ENCODE results near the gene ATP11A. TPM values are rescaled to one million over a fixed set of nuclear protein-coding genes. Genes with fewer than 3 reads are reported as not detected.

ATP11A gene
- total and polyA plus RNA-seq, 2 experiments from 2014 or later: 12.3 to 52.6 TPM

DNA sequence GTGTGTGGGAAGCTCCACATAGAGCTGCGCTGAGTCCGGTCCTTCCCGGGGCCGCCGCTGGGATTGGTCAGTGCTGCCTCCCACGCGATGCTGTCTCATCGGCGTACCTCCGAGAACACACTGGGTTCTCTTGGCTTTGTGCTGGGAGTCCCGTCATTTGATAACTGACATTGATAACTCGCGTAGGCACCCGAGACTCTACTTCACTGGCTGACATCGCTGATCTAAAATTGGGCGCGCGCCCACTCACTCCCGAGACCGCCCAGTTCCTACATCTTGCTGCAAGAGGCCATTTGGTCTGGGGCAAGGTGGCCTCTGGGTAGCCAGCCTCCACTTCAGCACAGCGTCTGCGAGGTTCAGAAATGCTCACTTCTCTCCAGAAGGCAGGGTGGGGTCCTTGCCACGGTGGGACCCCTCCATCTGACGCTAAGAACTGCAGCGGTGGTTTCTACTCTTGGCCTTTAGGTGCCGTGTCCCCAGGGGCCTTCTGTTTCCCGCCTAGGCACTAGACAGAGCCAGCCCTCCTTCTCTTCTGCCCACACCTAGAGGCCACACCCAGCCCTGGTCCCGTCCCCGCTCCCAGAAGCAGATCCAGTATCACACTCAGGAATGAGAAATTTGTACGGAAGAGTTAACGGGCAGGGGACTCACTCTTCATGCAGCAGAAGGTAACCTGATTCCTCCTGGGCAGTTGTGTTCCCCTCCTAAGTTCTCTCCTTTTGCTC lies 40.7 kb upstream of the ATP11A start:
- no peaks in the 10 kb centered on the region for H3F3A ChIP-seq (replicated peaks; ENCODE audit: low read depth)
- peaks cover 13% of the 10 kb centered on the region for H3K27me3 Mint-ChIP-seq (ENCODE audit: insufficient read depth, low read depth, poor library complexity)
- no peak overlapping the region for H3K4me3 Mint-ChIP-seq
- TF ChIP-seq, protein P1, sequence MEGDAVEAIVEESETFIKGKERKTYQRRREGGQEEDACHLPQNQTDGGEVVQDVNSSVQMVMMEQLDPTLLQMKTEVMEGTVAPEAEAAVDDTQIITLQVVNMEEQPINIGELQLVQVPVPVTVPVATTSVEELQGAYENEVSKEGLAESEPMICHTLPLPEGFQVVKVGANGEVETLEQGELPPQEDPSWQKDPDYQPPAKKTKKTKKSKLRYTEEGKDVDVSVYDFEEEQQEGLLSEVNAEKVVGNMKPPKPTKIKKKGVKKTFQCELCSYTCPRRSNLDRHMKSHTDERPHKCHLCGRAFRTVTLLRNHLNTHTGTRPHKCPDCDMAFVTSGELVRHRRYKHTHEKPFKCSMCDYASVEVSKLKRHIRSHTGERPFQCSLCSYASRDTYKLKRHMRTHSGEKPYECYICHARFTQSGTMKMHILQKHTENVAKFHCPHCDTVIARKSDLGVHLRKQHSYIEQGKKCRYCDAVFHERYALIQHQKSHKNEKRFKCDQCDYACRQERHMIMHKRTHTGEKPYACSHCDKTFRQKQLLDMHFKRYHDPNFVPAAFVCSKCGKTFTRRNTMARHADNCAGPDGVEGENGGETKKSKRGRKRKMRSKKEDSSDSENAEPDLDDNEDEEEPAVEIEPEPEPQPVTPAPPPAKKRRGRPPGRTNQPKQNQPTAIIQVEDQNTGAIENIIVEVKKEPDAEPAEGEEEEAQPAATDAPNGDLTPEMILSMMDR (conservative IDR thresholded peaks at IDR 0.05; ENCODE audit: low read depth in 2 of 2): no peak
- no peak for TF ChIP-seq EZH2phosphoT487 (IDR thresholded peaks at IDR 0.05; ENCODE audit: unreplicated experiment)
- TF ChIP-seq, protein P2, sequence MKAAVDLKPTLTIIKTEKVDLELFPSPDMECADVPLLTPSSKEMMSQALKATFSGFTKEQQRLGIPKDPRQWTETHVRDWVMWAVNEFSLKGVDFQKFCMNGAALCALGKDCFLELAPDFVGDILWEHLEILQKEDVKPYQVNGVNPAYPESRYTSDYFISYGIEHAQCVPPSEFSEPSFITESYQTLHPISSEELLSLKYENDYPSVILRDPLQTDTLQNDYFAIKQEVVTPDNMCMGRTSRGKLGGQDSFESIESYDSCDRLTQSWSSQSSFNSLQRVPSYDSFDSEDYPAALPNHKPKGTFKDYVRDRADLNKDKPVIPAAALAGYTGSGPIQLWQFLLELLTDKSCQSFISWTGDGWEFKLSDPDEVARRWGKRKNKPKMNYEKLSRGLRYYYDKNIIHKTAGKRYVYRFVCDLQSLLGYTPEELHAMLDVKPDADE (IDR thresholded peaks at IDR 0.05): no peak
- TF ChIP-seq ZNF331 (CRISPR knock-in tag; IDR thresholded peaks at IDR 0.05; ENCODE audit: low read depth): no peak
- TF ChIP-seq STAT1 (IDR thresholded peaks at IDR 0.05; ENCODE audit: unreplicated experiment): no peak
- no peak for TF ChIP-seq NANOG (IDR thresholded peaks at IDR 0.05; ENCODE audit: borderline replicate concordance)
- no peak for TF ChIP-seq EZH2 (IDR thresholded peaks at IDR 0.05; ENCODE audit: low read depth, unreplicated experiment)
- TF ChIP-seq POLR2AphosphoS5 (IDR thresholded peaks at IDR 0.05; ENCODE audit: low read depth): no peak
- TF ChIP-seq, protein P3, sequence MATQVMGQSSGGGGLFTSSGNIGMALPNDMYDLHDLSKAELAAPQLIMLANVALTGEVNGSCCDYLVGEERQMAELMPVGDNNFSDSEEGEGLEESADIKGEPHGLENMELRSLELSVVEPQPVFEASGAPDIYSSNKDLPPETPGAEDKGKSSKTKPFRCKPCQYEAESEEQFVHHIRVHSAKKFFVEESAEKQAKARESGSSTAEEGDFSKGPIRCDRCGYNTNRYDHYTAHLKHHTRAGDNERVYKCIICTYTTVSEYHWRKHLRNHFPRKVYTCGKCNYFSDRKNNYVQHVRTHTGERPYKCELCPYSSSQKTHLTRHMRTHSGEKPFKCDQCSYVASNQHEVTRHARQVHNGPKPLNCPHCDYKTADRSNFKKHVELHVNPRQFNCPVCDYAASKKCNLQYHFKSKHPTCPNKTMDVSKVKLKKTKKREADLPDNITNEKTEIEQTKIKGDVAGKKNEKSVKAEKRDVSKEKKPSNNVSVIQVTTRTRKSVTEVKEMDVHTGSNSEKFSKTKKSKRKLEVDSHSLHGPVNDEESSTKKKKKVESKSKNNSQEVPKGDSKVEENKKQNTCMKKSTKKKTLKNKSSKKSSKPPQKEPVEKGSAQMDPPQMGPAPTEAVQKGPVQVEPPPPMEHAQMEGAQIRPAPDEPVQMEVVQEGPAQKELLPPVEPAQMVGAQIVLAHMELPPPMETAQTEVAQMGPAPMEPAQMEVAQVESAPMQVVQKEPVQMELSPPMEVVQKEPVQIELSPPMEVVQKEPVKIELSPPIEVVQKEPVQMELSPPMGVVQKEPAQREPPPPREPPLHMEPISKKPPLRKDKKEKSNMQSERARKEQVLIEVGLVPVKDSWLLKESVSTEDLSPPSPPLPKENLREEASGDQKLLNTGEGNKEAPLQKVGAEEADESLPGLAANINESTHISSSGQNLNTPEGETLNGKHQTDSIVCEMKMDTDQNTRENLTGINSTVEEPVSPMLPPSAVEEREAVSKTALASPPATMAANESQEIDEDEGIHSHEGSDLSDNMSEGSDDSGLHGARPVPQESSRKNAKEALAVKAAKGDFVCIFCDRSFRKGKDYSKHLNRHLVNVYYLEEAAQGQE (IDR thresholded peaks at IDR 0.05; ENCODE audit: unreplicated experiment): no peak
- no peak for TF ChIP-seq ZNF114 (CRISPR knock-in tag; IDR thresholded peaks at IDR 0.05)
- no peak for TF ChIP-seq JUNB (IDR thresholded peaks at IDR 0.05; ENCODE audit: unreplicated experiment)
- TF ChIP-seq, protein P4, sequence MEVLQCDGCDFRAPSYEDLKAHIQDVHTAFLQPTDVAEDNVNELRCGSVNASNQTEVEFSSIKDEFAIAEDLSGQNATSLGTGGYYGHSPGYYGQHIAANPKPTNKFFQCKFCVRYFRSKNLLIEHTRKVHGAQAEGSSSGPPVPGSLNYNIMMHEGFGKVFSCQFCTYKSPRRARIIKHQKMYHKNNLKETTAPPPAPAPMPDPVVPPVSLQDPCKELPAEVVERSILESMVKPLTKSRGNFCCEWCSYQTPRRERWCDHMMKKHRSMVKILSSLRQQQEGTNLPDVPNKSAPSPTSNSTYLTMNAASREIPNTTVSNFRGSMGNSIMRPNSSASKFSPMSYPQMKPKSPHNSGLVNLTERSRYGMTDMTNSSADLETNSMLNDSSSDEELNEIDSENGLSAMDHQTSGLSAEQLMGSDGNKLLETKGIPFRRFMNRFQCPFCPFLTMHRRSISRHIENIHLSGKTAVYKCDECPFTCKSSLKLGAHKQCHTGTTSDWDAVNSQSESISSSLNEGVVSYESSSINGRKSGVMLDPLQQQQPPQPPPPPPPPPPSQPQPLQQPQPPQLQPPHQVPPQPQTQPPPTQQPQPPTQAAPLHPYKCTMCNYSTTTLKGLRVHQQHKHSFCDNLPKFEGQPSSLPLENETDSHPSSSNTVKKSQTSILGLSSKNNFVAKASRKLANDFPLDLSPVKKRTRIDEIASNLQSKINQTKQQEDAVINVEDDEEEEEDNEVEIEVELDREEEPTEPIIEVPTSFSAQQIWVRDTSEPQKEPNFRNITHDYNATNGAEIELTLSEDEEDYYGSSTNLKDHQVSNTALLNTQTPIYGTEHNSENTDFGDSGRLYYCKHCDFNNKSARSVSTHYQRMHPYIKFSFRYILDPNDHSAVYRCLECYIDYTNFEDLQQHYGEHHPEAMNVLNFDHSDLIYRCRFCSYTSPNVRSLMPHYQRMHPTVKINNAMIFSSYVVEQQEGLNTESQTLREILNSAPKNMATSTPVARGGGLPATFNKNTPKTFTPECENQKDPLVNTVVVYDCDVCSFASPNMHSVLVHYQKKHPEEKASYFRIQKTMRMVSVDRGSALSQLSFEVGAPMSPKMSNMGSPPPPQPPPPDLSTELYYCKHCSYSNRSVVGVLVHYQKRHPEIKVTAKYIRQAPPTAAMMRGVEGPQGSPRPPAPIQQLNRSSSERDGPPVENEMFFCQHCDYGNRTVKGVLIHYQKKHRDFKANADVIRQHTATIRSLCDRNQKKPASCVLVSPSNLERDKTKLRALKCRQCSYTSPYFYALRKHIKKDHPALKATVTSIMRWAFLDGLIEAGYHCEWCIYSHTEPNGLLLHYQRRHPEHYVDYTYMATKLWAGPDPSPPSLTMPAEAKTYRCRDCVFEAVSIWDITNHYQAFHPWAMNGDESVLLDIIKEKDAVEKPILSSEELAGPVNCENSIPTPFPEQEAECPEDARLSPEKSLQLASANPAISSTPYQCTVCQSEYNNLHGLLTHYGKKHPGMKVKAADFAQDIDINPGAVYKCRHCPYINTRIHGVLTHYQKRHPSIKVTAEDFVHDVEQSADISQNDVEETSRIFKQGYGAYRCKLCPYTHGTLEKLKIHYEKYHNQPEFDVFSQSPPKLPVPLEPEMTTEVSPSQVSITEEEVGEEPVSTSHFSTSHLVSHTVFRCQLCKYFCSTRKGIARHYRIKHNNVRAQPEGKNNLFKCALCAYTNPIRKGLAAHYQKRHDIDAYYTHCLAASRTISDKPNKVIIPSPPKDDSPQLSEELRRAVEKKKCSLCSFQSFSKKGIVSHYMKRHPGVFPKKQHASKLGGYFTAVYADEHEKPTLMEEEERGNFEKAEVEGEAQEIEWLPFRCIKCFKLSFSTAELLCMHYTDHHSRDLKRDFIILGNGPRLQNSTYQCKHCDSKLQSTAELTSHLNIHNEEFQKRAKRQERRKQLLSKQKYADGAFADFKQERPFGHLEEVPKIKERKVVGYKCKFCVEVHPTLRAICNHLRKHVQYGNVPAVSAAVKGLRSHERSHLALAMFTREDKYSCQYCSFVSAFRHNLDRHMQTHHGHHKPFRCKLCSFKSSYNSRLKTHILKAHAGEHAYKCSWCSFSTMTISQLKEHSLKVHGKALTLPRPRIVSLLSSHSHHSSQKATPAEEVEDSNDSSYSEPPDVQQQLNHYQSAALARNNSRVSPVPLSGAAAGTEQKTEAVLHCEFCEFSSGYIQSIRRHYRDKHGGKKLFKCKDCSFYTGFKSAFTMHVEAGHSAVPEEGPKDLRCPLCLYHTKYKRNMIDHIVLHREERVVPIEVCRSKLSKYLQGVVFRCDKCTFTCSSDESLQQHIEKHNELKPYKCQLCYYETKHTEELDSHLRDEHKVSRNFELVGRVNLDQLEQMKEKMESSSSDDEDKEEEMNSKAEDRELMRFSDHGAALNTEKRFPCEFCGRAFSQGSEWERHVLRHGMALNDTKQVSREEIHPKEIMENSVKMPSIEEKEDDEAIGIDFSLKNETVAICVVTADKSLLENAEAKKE (CRISPR knock-in tag; IDR thresholded peaks at IDR 0.05): no peak
- no peak for TF ChIP-seq CREB1 (CRISPR knock-in tag; IDR thresholded peaks at IDR 0.05; ENCODE audit: low read depth)
- ATAC-seq: no peak
- H3K79me2 ChIP-seq (replicated peaks; ENCODE audit: insufficient read depth): no peaks in the 10 kb centered on the region
- peaks cover 13% of the 10 kb centered on the region; the same call in 2 of the 3 replicates for H3K4me1 Mint-ChIP-seq
- no peak overlapping the region for H3K4me3 ChIP-seq
- peaks cover 9% of the 10 kb centered on the region for H3K4me1 ChIP-seq (ENCODE audit: insufficient read depth)
- H3K36me3 Mint-ChIP-seq (ENCODE audit: low read depth): no peaks in the 10 kb centered on the region
- no peaks in the 10 kb centered on the region for H4K20me1 ChIP-seq (replicated peaks; ENCODE audit: insufficient read depth)
- H3K27ac ChIP-seq (ENCODE audit: low read depth): no peak overlapping the region
- H2AFZ ChIP-seq: no peak overlapping the region
- H3K9me3 Mint-ChIP-seq: no peaks in the 10 kb centered on the region
- no peak for DNase-seq (ENCODE audit: low spot score)
- H3K27me3 ChIP-seq (ENCODE audit: insufficient read depth): no peaks in the 10 kb centered on the region
- H3K4me2 ChIP-seq: no peak overlapping the region
- H3K9me2 ChIP-seq (ENCODE audit: insufficient read depth): no peaks in the 10 kb centered on the region
- H3K36me3 ChIP-seq (ENCODE audit: insufficient read depth): no peaks in the 10 kb centered on the region
- H3K27ac Mint-ChIP-seq: no peak overlapping the region

Data from GM23338 (cell line).